ENCODE measurements around the gene KIF4A.
"Not testable (repeated sequence)": the region's sequence is repeated elsewhere in the genome, so short reads cannot be mapped to it uniquely, and the experiment has no call there.

KIF4A gene

GRCh38 chrX:70289168-70289792 lies 624 bp upstream of the KIF4A start:
- DNase-seq (ENCODE audit: low read depth, low spot score), result no peak

GRCh38 chrX:70292788-70293187 lies 2.9 kb downstream of the KIF4A start:
- DNase-seq (ENCODE audit: low read depth, low spot score), result no peak

- DNase-seq (ENCODE audit: low read depth, low spot score), result no peak
Observed at GRCh38 chrX:70293621-70294020, 3.7 kb downstream of the KIF4A start.

- no peak for DNase-seq (ENCODE audit: low read depth, low spot score)
Observed at GRCh38 chrX:70301716-70302115, 11.8 kb downstream of the KIF4A start.

- DNase-seq (ENCODE audit: low read depth, low spot score), result no peak
Observed at GRCh38 chrX:70313503-70313902, 23.6 kb downstream of the KIF4A start.

GRCh38 chrX:70322784-70323183 lies 32.9 kb downstream of the KIF4A start:
- no peak for DNase-seq (ENCODE audit: low read depth, low spot score)

- DNase-seq (ENCODE audit: low read depth, low spot score), result not testable (repeated sequence)
Observed at GRCh38 chrX:70323628-70324027, 33.7 kb downstream of the KIF4A start.

- DNase-seq (ENCODE audit: low read depth, low spot score), result no peak
Observed at GRCh38 chrX:70324326-70324725, 34.4 kb downstream of the KIF4A start.

GRCh38 chrX:70331161-70331560 lies 41.3 kb downstream of the KIF4A start:
- no peak for DNase-seq (ENCODE audit: low read depth, low spot score)

GRCh38 chrX:70332600-70332999 lies 42.7 kb downstream of the KIF4A start:
- no peak for DNase-seq (ENCODE audit: low read depth, low spot score)

GRCh38 chrX:70336767-70337166 lies 46.9 kb downstream of the KIF4A start:
- DNase-seq (ENCODE audit: low read depth, low spot score), result no peak

- no peak for DNase-seq (ENCODE audit: low read depth, low spot score)
Observed at GRCh38 chrX:70338290-70338689, 48.4 kb downstream of the KIF4A start.

- no peak for DNase-seq (ENCODE audit: low read depth, low spot score)
Observed at GRCh38 chrX:70343435-70343834, 53.5 kb downstream of the KIF4A start.

- no peak for DNase-seq (ENCODE audit: low read depth, low spot score)
Observed at GRCh38 chrX:70346418-70347070, 56.6 kb downstream of the KIF4A start.

- not testable (repeated sequence) for DNase-seq (ENCODE audit: low read depth, low spot score)
Observed at GRCh38 chrX:70348825-70349224, 58.9 kb downstream of the KIF4A start.

- DNase-seq (ENCODE audit: low read depth, low spot score), result not testable (repeated sequence)
Observed at GRCh38 chrX:70349367-70350125, 59.6 kb downstream of the KIF4A start.

GRCh38 chrX:70352496-70352895 lies 62.6 kb downstream of the KIF4A start:
- DNase-seq (ENCODE audit: low read depth, low spot score), result no peak

- DNase-seq (ENCODE audit: low read depth, low spot score), result no peak
Observed at GRCh38 chrX:70353514-70353913, 63.6 kb downstream of the KIF4A start.

GRCh38 chrX:70354716-70355115 lies 64.8 kb downstream of the KIF4A start:
- no peak for DNase-seq (ENCODE audit: low read depth, low spot score)

GRCh38 chrX:70359458-70359857 lies 69.6 kb downstream of the KIF4A start:
- DNase-seq (ENCODE audit: low read depth, low spot score), result no peak

- peak; percentile 10 for DNase-seq (ENCODE audit: low read depth, low spot score)
Observed at GRCh38 chrX:70360366-70360765, 70.5 kb downstream of the KIF4A start.

- not testable (repeated sequence) for DNase-seq (ENCODE audit: low read depth, low spot score)
Observed at GRCh38 chrX:70368731-70369130, 78.8 kb downstream of the KIF4A start.

- DNase-seq (ENCODE audit: low read depth, low spot score), result no peak
Observed at GRCh38 chrX:70386235-70386634, 96.3 kb downstream of the KIF4A start.

All from ELF-1 (cell line).